Parathyroid adenoma (tissue), 2 donors: Measurements from ENCODE around the gene PTPRZ1.

Source experiments
- H2AFZ ChIP-seq: fragments of 300-600 bp; sonication (generic); one replicate; pipeline ENCODE4 v1.7.0; 2017; ENCODE audit warnings: antibody characterized with exemption, mild to moderate bottlenecking
- H3K27ac ChIP-seq: fragments of 300-600 bp; sonication (generic); one replicate; pipeline ENCODE4 v1.7.0; 2017
- H3K27me3 ChIP-seq: fragments of 300-600 bp; sonication (generic); one replicate; pipeline ENCODE4 v1.7.0; 2017; ENCODE audit warnings: low read length; ENCODE audit not compliant: control insufficient read depth, insufficient read depth
- H3K36me3 ChIP-seq: fragments of 300-600 bp; sonication (generic); one replicate; pipeline ENCODE4 v1.7.0; 2017; ENCODE audit warnings: low read length; ENCODE audit not compliant: control insufficient read depth, insufficient read depth
- H3K4me1 ChIP-seq: fragments of 300-600 bp; sonication (generic); one replicate; pipeline ENCODE4 v1.7.0; 2017; ENCODE audit warnings: control low read depth
- H3K4me2 ChIP-seq: fragments of 300-600 bp; sonication (generic); one replicate; pipeline ENCODE4 v1.7.0; 2017; ENCODE audit warnings: low read length
- H3K4me3 ChIP-seq: fragments of 300-600 bp; sonication (generic); one replicate; pipeline ENCODE4 v1.7.0; 2017; ENCODE audit warnings: low read depth, low read length
- H3K79me2 ChIP-seq: fragments of 300-600 bp; sonication (generic); one replicate; pipeline ENCODE4 v1.7.0; 2017; ENCODE audit warnings: control low read depth
- H3K9ac ChIP-seq: fragments of 300-600 bp; sonication (generic); one replicate; pipeline ENCODE4 v1.7.0; 2017; ENCODE audit warnings: mild to moderate bottlenecking
- H3K9me3 ChIP-seq: fragments of 300-600 bp; sonication (generic); one replicate; pipeline ENCODE4 v1.7.0; 2017; ENCODE audit warnings: low read length; ENCODE audit not compliant: control insufficient read depth
- CTCF ChIP-seq: fragments of 300-600 bp; sonication (generic); IDR thresholded peaks from one replicate; pipeline ENCODE4 v1.7.0; 2017; ENCODE audit warnings: antibody characterized with exemption, mild to moderate bottlenecking
- donor health status: primary hyperparathyroidism.

The PTPRZ1 gene

DNA sequence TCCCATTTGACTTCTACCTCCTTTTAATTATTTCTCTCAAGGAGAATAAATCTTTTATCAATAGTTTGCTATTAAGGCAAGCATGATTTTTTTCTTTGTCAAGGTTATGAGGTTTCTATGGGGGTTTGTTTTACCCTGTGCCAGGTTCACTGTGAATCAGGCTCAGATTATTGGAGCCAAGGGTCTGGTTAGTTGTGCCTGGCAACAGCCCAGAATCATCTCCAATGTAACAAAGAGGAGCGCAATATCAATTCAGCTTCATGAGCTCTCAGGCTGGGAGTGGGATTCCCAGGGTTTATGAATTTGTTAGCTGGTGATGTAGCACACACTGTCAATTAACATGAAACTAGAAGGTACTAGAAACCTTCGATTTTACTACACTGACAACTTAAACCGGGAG lies 197.9 kb downstream of the PTPRZ1 start:
- Histone ChIP-seq H3K36me3 (no peaks in the 10 kb centered on the region), H3K4me3 (no peak overlapping the region), H3K27me3 (no peaks in the 10 kb centered on the region), H3K9ac (no peak overlapping the region), H2AFZ (no peak overlapping the region), H3K4me1 (no peaks in the 10 kb centered on the region), H3K79me2 (no peaks in the 10 kb centered on the region), H3K9me3 (no peaks in the 10 kb centered on the region), H3K4me2 (no peak overlapping the region), H3K27ac (no peak overlapping the region)
- no peak for TF ChIP-seq CTCF

DNA sequence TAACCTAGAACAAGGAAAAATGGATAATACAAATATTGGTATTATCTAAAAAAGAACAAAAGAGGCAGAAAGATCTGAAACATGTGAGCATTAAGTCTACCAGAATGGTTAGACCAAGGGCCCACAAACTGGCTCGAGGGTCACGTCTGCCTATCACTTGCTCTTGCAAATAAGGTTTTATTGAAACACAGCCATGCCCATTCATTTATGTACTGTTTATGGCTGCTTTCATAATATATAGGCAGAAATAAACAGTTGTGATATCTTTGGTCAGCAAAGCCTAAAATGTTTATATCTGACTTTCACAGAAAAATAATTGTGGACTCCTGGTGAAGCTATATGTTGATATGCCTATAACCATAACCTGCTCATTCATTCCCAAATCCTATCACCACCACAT lies 199.3 kb downstream of the PTPRZ1 start:
- Histone ChIP-seq H3K27me3 (no peaks in the 10 kb centered on the region), H3K9ac (no peak overlapping the region), H2AFZ (no peak overlapping the region), H3K36me3 (no peaks in the 10 kb centered on the region), H3K27ac (no peak overlapping the region), H3K4me2 (no peak overlapping the region), H3K9me3 (no peaks in the 10 kb centered on the region), H3K79me2 (no peaks in the 10 kb centered on the region), H3K4me1 (no peaks in the 10 kb centered on the region), H3K4me3 (no peak overlapping the region)
- no peak for TF ChIP-seq CTCF

- TF ChIP-seq CTCF = no peak
- Histone ChIP-seq H3K9me3 (no peaks in the 10 kb centered on the region), H3K9ac (no peak overlapping the region), H3K36me3 (no peaks in the 10 kb centered on the region), H3K4me1 (no peaks in the 10 kb centered on the region), H3K79me2 (no peaks in the 10 kb centered on the region), H3K27ac (no peak overlapping the region), H3K4me3 (no peak overlapping the region), H2AFZ (no peak overlapping the region), H3K27me3 (no peaks in the 10 kb centered on the region), H3K4me2 (no peak overlapping the region)
These were observed 200.1 kb downstream of the PTPRZ1 start for GRCh38 chr7:122072924-122073599.

DNA sequence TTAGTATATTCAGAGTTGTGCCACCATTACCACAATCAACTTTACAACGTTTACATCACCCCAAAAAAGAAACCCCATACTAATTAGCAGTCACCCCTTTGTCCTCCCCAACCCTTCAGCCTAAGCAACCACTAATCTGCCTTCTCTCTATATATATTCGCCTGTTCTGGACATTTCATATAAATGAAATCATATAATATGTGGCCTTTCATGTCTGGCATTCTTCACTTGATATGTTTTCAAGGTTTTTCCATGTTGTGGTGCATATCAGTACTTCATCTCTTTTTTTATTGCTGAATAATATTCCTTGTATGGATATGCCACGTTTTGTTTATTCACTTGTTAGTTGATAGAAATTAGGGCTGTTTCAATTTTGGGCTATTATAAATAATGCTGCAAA lies 200.7 kb downstream of the PTPRZ1 start:
- H2AFZ ChIP-seq = no peak overlapping the region
- no peaks in the 10 kb centered on the region for H3K27me3 ChIP-seq
- no peak overlapping the region for H3K9ac ChIP-seq
- no peak overlapping the region for H3K4me2 ChIP-seq
- H3K36me3 ChIP-seq = no peaks in the 10 kb centered on the region
- H3K9me3 ChIP-seq = no peaks in the 10 kb centered on the region
- no peaks in the 10 kb centered on the region for H3K79me2 ChIP-seq
- no peak overlapping the region for H3K4me3 ChIP-seq
- no peak overlapping the region for H3K27ac ChIP-seq
- no peaks in the 10 kb centered on the region for H3K4me1 ChIP-seq
- no peak for TF ChIP-seq CTCF

- Histone ChIP-seq H3K27me3 (no peaks in the 10 kb centered on the region), H3K9me3 (no peaks in the 10 kb centered on the region), H3K27ac (no peak overlapping the region), H3K4me2 (no peak overlapping the region), H3K79me2 (no peaks in the 10 kb centered on the region), H3K4me3 (no peak overlapping the region), H3K36me3 (no peaks in the 10 kb centered on the region), H3K4me1 (no peaks in the 10 kb centered on the region), H3K9ac (no peak overlapping the region), H2AFZ (no peak overlapping the region)
- no peak for TF ChIP-seq CTCF
These were observed 209.2 kb downstream of the PTPRZ1 start for GRCh38 chr7:122082160-122082559.
